ENCODE data around the gene BCR. TPM values are rescaled to one million over a fixed set of nuclear protein-coding genes. Genes with fewer than 3 reads are reported as not detected.

Gene BCR
- total and polyA plus RNA-seq, 10 donors, result 15.2 to 64.8 (median 50.7) TPM

DNA sequence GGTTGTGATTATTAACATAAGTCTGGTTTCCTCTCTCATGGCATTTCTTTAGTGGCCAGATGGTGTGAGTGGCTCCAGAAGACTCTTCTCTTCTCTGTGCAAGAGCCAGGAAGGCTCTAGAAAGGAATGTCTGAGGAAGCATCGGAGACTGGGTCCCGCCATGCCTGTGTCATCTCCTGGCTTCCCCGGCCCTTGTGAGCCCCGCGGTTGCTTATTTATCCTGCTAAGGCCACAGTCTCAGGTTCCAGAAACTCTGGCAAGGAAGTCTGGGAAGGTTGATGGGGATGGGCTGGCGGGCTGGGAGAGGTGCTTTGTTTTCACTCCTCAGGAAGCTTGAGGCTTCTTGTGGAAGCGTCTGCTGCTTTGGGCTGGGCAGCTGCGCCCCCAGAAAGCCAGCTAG, 18.9 kb downstream of the BCR start:
- no peak for TF ChIP-seq POLR2A (IDR thresholded peaks at IDR 0.05)
- no peak for TF ChIP-seq POLR2AphosphoS5 (IDR thresholded peaks at IDR 0.05)
- TF ChIP-seq, protein P1, sequence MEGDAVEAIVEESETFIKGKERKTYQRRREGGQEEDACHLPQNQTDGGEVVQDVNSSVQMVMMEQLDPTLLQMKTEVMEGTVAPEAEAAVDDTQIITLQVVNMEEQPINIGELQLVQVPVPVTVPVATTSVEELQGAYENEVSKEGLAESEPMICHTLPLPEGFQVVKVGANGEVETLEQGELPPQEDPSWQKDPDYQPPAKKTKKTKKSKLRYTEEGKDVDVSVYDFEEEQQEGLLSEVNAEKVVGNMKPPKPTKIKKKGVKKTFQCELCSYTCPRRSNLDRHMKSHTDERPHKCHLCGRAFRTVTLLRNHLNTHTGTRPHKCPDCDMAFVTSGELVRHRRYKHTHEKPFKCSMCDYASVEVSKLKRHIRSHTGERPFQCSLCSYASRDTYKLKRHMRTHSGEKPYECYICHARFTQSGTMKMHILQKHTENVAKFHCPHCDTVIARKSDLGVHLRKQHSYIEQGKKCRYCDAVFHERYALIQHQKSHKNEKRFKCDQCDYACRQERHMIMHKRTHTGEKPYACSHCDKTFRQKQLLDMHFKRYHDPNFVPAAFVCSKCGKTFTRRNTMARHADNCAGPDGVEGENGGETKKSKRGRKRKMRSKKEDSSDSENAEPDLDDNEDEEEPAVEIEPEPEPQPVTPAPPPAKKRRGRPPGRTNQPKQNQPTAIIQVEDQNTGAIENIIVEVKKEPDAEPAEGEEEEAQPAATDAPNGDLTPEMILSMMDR (IDR thresholded peaks at IDR 0.05 in 8 of 11, conservative IDR thresholded peaks at IDR 0.05 in 3 of 11), result no peak
- H3K36me3 ChIP-seq, result peaks cover 0 to 29% (median 5%) of the 10 kb centered on the region in 6 donors
- peaks cover 10 to 81% (median 41%) of the 10 kb centered on the region in 6 donors for H3K4me1 ChIP-seq
- no peak overlapping the region for H3K4me3 ChIP-seq
- no peaks in the 10 kb centered on the region for H3K9me3 ChIP-seq
- peak; percentile 51 for DNase-seq
- intact Hi-C loops (cut with DNase I; ENCODE audit: low total_unique reads), result no loop called here
- H3K27me3 ChIP-seq (replicated peaks in 1 of 7), result no peaks in the 10 kb centered on the region
- no peak overlapping the region for H3K27ac ChIP-seq
- WGBS, 5 donors, result 51 to 91% (median 69%) methylated on average over 5 to 8 of the region's 8 CpGs

- WGBS, 5 donors, result 64 to 75% (median 69%) methylated on average over 5 of the region's 5 CpGs
- H3K27me3 ChIP-seq (replicated peaks in 1 of 7), result no peaks in the 10 kb centered on the region
- peak; percentile 36 for DNase-seq
- peaks cover 0 to 31% (median 5%) of the 10 kb centered on the region in 6 donors for H3K36me3 ChIP-seq
- intact Hi-C loops (cut with DNase I; ENCODE audit: low total_unique reads), result no loop called here
- no peaks in the 10 kb centered on the region for H3K9me3 ChIP-seq
- H3K27ac ChIP-seq, result peak overlapping the region in 1 of 8 donors; percentile 27
- H3K4me3 ChIP-seq, result no peak overlapping the region
- TF ChIP-seq, protein P1 (IDR thresholded peaks at IDR 0.05 in 8 of 11, conservative IDR thresholded peaks at IDR 0.05 in 3 of 11), result no peak
- TF ChIP-seq POLR2AphosphoS5 (IDR thresholded peaks at IDR 0.05) (no peak), POLR2A (IDR thresholded peaks at IDR 0.05) (no peak)
- peaks cover 10 to 96% (median 46%) of the 10 kb centered on the region in 6 donors for H3K4me1 ChIP-seq
These were observed 20.6 kb downstream of the BCR start for GRCh38 chr22:23200898-23201297.

- H3K4me3 ChIP-seq, result no peak overlapping the region
- peaks cover 0 to 45% (median 5%) of the 10 kb centered on the region in 6 donors for H3K36me3 ChIP-seq
- H3K4me1 ChIP-seq, result peaks cover 10 to 85% (median 43%) of the 10 kb centered on the region in 6 donors
- DNase-seq, result peak; percentile 13
- H3K27ac ChIP-seq, result no peak overlapping the region
- intact Hi-C loops (cut with DNase I; ENCODE audit: low total_unique reads), result no loop called here
- TF ChIP-seq POLR2A (IDR thresholded peaks at IDR 0.05), result no peak
- TF ChIP-seq, protein P1 (IDR thresholded peaks at IDR 0.05 in 8 of 11, conservative IDR thresholded peaks at IDR 0.05 in 3 of 11), result no peak
- no peak for TF ChIP-seq POLR2AphosphoS5 (IDR thresholded peaks at IDR 0.05)
- no peaks in the 10 kb centered on the region for H3K9me3 ChIP-seq
- WGBS, 5 donors, result 76 to 86% (median 81%) methylated on average over 4 of the region's 4 CpGs
- H3K27me3 ChIP-seq (replicated peaks in 1 of 7), result no peaks in the 10 kb centered on the region
These were observed 22.6 kb downstream of the BCR start for GRCh38 chr22:23202812-23203451.

DNA sequence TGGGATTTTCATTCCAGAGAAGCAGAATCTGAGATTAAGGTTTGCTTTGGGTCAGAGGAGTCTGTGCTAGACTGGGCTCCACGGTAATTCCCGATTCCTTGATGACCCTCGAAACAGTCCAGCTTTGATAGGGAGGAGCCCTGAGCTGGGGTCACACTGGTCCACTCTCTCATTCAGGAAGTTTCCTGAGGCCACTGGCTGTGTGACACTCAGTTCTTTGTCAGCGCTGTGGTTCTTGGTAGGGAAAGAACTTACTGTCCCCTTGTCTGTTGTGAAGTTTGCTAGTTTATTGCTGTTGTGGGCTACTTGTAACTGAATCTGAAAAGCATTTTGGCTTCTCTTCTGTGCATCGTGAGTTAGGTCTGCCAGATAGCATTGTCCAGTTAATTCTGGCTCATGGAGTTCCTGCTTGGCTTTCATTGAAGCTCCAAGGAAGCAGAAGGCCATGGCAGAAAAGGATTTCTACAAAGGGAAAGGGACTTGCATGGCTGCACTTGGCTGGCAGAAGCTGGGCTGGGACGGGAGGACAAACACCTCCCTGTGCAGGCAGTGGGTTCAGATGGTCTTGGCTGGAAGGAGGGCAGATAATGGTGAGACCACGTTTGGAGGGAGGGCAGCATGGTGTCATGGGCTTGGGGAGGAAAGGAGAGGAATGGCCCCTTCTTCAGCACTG, 23.3 kb downstream of the BCR start:
- Histone ChIP-seq H3K36me3 (peaks cover 0 to 47% (median 5%) of the 10 kb centered on the region in 6 donors), H3K4me1 (peaks cover 12 to 85% (median 45%) of the 10 kb centered on the region in 6 donors), H3K27me3 (replicated peaks in 1 of 7) (no peaks in the 10 kb centered on the region), H3K4me3 (no peak overlapping the region), H3K27ac (peak overlapping the region in 1 of 8 donors; percentile 7), H3K9me3 (no peaks in the 10 kb centered on the region)
- intact Hi-C loops (cut with DNase I; ENCODE audit: low total_unique reads), result no loop called here
- 68 to 85% (median 75%) methylated on average over 7 of the region's 7 CpGs for WGBS, 5 donors
- TF ChIP-seq, protein P1 (IDR thresholded peaks at IDR 0.05 in 8 of 11, conservative IDR thresholded peaks at IDR 0.05 in 3 of 11), result no peak
- TF ChIP-seq POLR2AphosphoS5 (IDR thresholded peaks at IDR 0.05) (no peak), POLR2A (IDR thresholded peaks at IDR 0.05) (no peak)
- DNase-seq, result peak; percentile 30
